Measurements from ENCODE around the gene RPS6KA3. TPM values are rescaled to one million over a fixed set of nuclear protein-coding genes. Genes with fewer than 3 reads are reported as not detected.
"Not testable (repeated sequence)": the region's sequence is repeated elsewhere in the genome, so short reads cannot be mapped to it uniquely, and the experiment has no call there.

RPS6KA3 gene
- total RNA-seq, 1 experiment from 2014 or later: 9.2 TPM

DNA sequence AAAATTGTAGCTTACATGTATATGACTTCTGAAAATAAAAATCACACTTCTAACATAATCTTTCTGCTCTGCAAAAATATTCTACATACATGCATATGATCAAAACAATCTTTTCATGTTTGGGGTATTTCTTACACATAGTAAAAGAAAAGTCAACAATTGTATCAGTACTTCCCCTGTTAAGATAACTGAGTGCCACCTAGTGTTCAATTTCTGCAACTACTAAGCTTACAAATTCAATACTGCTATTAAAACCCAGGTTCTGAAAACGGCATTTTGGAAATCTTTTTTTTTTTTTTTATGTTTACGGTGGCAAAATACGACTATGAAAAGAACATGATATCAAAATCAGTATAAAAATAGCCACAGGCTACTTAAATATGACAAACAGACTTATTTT, 139.3 kb downstream of the RPS6KA3 start:
- WGBS (ENCODE audit: extremely low coverage, insufficient read length, low lambda C conversion rate): no CpG with 5 or more reads among the region's 3 CpGs
- not testable (repeated sequence) for H3K56ac ChIP-seq (ENCODE audit: insufficient read length, low read depth, low read length); H2BK12ac ChIP-seq (ENCODE audit: insufficient read length, low read depth, low read length); H3T11ph ChIP-seq (ENCODE audit: low read length); H3K18ac ChIP-seq (ENCODE audit: insufficient read length, low read depth, low read length); H3K23me2 ChIP-seq (ENCODE audit: insufficient read length, low read depth, low read length, poor library complexity, severe bottlenecking); H4K20me1 ChIP-seq (ENCODE audit: control insufficient read depth, insufficient read depth, insufficient read length); H3K27me3 ChIP-seq (ENCODE audit: insufficient read depth, low read length); H2BK120ac ChIP-seq (ENCODE audit: low read depth, low read length, poor library complexity, severe bottlenecking); H2AK5ac ChIP-seq (ENCODE audit: insufficient read length, low read length); H3K4me2 ChIP-seq (ENCODE audit: insufficient read depth, insufficient read length, low read length); H3K14ac ChIP-seq (ENCODE audit: insufficient read depth, low read length); H2AFZ ChIP-seq (ENCODE audit: low read length); H3K4ac ChIP-seq (ENCODE audit: low read depth, low read length); H4K8ac ChIP-seq (replicated peaks; ENCODE audit: insufficient read length, low read depth, low read length); H3K9ac ChIP-seq (ENCODE audit: extremely low read depth, insufficient read length, low read length); DNase-seq; H3K79me1 ChIP-seq (ENCODE audit: insufficient read depth, low read depth, low read length, poor library complexity, severe bottlenecking); H3K23ac ChIP-seq (ENCODE audit: insufficient read length, low read depth, low read length); H3K9me3 ChIP-seq (ENCODE audit: control insufficient read depth, low read depth, low read length); H3K27ac Mint-ChIP-seq; H3K4me3 Mint-ChIP-seq; H2BK20ac ChIP-seq (ENCODE audit: low read depth, low read length, poor library complexity, severe bottlenecking); H2BK5ac ChIP-seq (ENCODE audit: insufficient read length, low read length); H3K4me1 Mint-ChIP-seq; H3K4me1 ChIP-seq (ENCODE audit: insufficient read depth, low read length); H2BK15ac ChIP-seq (ENCODE audit: low read depth, low read length); H4K91ac ChIP-seq (ENCODE audit: insufficient read length, low read depth, low read length); H4K5ac ChIP-seq (ENCODE audit: insufficient read length, low read depth, low read length); H3K27ac ChIP-seq (ENCODE audit: insufficient read length, low read depth, low read length); H3K79me2 ChIP-seq (ENCODE audit: insufficient read depth, low read length); H3K27me3 Mint-ChIP-seq (ENCODE audit: low read depth)
- H3K36me3 Mint-ChIP-seq (ENCODE audit: insufficient read depth in 1 of 3, low read depth in 3 of 3): peaks cover 11 to 38% (median 33%) of the 10 kb centered on the region in 3 experiments; a peak in 6 of 7 replicates
- H3K9me3 Mint-ChIP-seq: peaks cover 20 to 25% of the 10 kb centered on the region in 2 experiments
- TF ChIP-seq, protein P1, sequence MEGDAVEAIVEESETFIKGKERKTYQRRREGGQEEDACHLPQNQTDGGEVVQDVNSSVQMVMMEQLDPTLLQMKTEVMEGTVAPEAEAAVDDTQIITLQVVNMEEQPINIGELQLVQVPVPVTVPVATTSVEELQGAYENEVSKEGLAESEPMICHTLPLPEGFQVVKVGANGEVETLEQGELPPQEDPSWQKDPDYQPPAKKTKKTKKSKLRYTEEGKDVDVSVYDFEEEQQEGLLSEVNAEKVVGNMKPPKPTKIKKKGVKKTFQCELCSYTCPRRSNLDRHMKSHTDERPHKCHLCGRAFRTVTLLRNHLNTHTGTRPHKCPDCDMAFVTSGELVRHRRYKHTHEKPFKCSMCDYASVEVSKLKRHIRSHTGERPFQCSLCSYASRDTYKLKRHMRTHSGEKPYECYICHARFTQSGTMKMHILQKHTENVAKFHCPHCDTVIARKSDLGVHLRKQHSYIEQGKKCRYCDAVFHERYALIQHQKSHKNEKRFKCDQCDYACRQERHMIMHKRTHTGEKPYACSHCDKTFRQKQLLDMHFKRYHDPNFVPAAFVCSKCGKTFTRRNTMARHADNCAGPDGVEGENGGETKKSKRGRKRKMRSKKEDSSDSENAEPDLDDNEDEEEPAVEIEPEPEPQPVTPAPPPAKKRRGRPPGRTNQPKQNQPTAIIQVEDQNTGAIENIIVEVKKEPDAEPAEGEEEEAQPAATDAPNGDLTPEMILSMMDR (conservative IDR thresholded peaks at IDR 0.05): peak; percentile 47; the same call in 2 of the 3 replicates

DNA sequence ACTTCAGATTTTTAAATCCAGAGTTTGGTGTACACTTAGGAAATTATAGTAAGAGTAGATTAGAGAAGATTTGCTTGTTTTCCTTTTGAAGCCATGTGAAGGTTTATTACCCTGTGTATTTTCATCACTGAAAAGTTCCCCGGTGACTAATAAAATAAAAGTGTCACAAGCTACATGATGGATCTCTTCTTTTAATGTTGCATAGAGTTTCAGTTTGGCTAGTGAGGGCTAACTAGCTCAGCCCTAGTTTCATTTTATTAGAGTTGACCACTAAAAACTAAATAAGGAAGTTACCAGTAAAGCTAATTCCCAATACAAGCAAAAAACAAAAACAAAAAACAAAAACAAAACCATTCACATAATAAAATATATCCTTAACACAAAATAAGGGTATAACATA, 139.9 kb downstream of the RPS6KA3 start:
- not testable (repeated sequence) for H3K27me3 ChIP-seq (ENCODE audit: insufficient read depth, low read length); H3K4me3 Mint-ChIP-seq; H3T11ph ChIP-seq (ENCODE audit: low read length); H3K4me1 Mint-ChIP-seq; H3K4me1 ChIP-seq (ENCODE audit: insufficient read depth, low read length); H4K8ac ChIP-seq (replicated peaks; ENCODE audit: insufficient read length, low read depth, low read length); DNase-seq; H3K9ac ChIP-seq (ENCODE audit: extremely low read depth, insufficient read length, low read length); H2AFZ ChIP-seq (ENCODE audit: low read length); H3K56ac ChIP-seq (ENCODE audit: insufficient read length, low read depth, low read length); H3K9me3 ChIP-seq (ENCODE audit: control insufficient read depth, low read depth, low read length); H3K4ac ChIP-seq (ENCODE audit: low read depth, low read length); H3K79me2 ChIP-seq (ENCODE audit: insufficient read depth, low read length); H3K23me2 ChIP-seq (ENCODE audit: insufficient read length, low read depth, low read length, poor library complexity, severe bottlenecking); H3K4me2 ChIP-seq (ENCODE audit: insufficient read depth, insufficient read length, low read length); H3K27ac ChIP-seq (ENCODE audit: insufficient read length, low read depth, low read length); H3K79me1 ChIP-seq (ENCODE audit: insufficient read depth, low read depth, low read length, poor library complexity, severe bottlenecking); H2BK120ac ChIP-seq (ENCODE audit: low read depth, low read length, poor library complexity, severe bottlenecking); H3K14ac ChIP-seq (ENCODE audit: insufficient read depth, low read length); H3K27ac Mint-ChIP-seq; H4K20me1 ChIP-seq (ENCODE audit: control insufficient read depth, insufficient read depth, insufficient read length); H2BK5ac ChIP-seq (ENCODE audit: insufficient read length, low read length); H4K91ac ChIP-seq (ENCODE audit: insufficient read length, low read depth, low read length); H4K5ac ChIP-seq (ENCODE audit: insufficient read length, low read depth, low read length); H2BK12ac ChIP-seq (ENCODE audit: insufficient read length, low read depth, low read length); H3K23ac ChIP-seq (ENCODE audit: insufficient read length, low read depth, low read length); H2BK15ac ChIP-seq (ENCODE audit: low read depth, low read length); H2BK20ac ChIP-seq (ENCODE audit: low read depth, low read length, poor library complexity, severe bottlenecking); H3K18ac ChIP-seq (ENCODE audit: insufficient read length, low read depth, low read length); H2AK5ac ChIP-seq (ENCODE audit: insufficient read length, low read length); H3K27me3 Mint-ChIP-seq (ENCODE audit: low read depth)
- Mint-ChIP-seq H3K9me3 (peaks cover 23 to 29% of the 10 kb centered on the region in 2 experiments), H3K36me3 (ENCODE audit: insufficient read depth in 1 of 3, low read depth in 3 of 3) (peaks cover 8 to 34% (median 27%) of the 10 kb centered on the region in 3 experiments; a peak in 6 of 7 replicates)
- WGBS (ENCODE audit: extremely low coverage, insufficient read length, low lambda C conversion rate): no CpG with 5 or more reads among the region's 1 CpG
